ENCODE results near the gene NMRK2. TPM values are rescaled to one million over a fixed set of nuclear protein-coding genes. Genes with fewer than 3 reads are reported as not detected.
"Not testable (repeated sequence)": the region's sequence is repeated elsewhere in the genome, so short reads cannot be mapped to it uniquely, and the experiment has no call there.

Gene NMRK2
- total RNA-seq, 1 experiment from 2014 or later, result not detected

GRCh38 chr19:3949997-3950859 lies 17.4 kb downstream of the NMRK2 start:
- Mint-ChIP-seq H3K9me3 (ENCODE audit: low read depth, unreplicated experiment) (no peaks in the 10 kb centered on the region), H3K4me1 (ENCODE audit: low read depth, unreplicated experiment) (peaks cover 7% of the 10 kb centered on the region), H3K27me3 (ENCODE audit: unreplicated experiment) (peaks cover 13% of the 10 kb centered on the region), H3K4me3 (ENCODE audit: low read depth, unreplicated experiment) (no peak overlapping the region), H3K36me3 (ENCODE audit: insufficient read depth, unreplicated experiment) (peaks cover 14% of the 10 kb centered on the region), H3K27ac (ENCODE audit: unreplicated experiment) (no peak overlapping the region)
- DNase-seq, result no peak
- CTCF ChIA-PET, result no interaction called here
- no peak for TF ChIP-seq CTCF (IDR thresholded peaks at IDR 0.05; ENCODE audit: unreplicated experiment)
- intact Hi-C loops (cut with micrococcal nuclease; ENCODE audit: unreplicated experiment), result no loop called here
- BruUV-seq (replicated peaks), result no TSS peak

- Mint-ChIP-seq H3K4me1 (ENCODE audit: low read depth, unreplicated experiment) (peaks cover 7% of the 10 kb centered on the region), H3K27ac (ENCODE audit: unreplicated experiment) (no peak overlapping the region), H3K4me3 (ENCODE audit: low read depth, unreplicated experiment) (no peak overlapping the region), H3K27me3 (ENCODE audit: unreplicated experiment) (peaks cover 13% of the 10 kb centered on the region), H3K9me3 (ENCODE audit: low read depth, unreplicated experiment) (no peaks in the 10 kb centered on the region), H3K36me3 (ENCODE audit: insufficient read depth, unreplicated experiment) (peaks cover 23% of the 10 kb centered on the region)
- CTCF ChIA-PET, result no interaction called here
- intact Hi-C loops (cut with micrococcal nuclease; ENCODE audit: unreplicated experiment), result no loop called here
- no peak for DNase-seq
- TF ChIP-seq CTCF (IDR thresholded peaks at IDR 0.05; ENCODE audit: unreplicated experiment), result no peak
- no TSS peak for BruUV-seq (replicated peaks)
These were observed 18.3 kb downstream of the NMRK2 start for GRCh38 chr19:3950871-3951861.

- CTCF ChIA-PET; H3K4me1 Mint-ChIP-seq (ENCODE audit: low read depth, unreplicated experiment); H3K27ac Mint-ChIP-seq (ENCODE audit: unreplicated experiment); BruUV-seq (replicated peaks); H3K9me3 Mint-ChIP-seq (ENCODE audit: low read depth, unreplicated experiment); DNase-seq; H3K4me3 Mint-ChIP-seq (ENCODE audit: low read depth, unreplicated experiment); intact Hi-C loops (cut with micrococcal nuclease; ENCODE audit: unreplicated experiment); H3K27me3 Mint-ChIP-seq (ENCODE audit: unreplicated experiment): not testable (repeated sequence)
- peaks cover 38% of the 10 kb centered on the region for H3K36me3 Mint-ChIP-seq (ENCODE audit: insufficient read depth, unreplicated experiment)
These were observed 19.9 kb downstream of the NMRK2 start for GRCh38 chr19:3952755-3953276.

GRCh38 chr19:3954107-3954506 lies 21.2 kb downstream of the NMRK2 start:
- no peak overlapping the region for H3K27ac Mint-ChIP-seq (ENCODE audit: unreplicated experiment)
- no peaks in the 10 kb centered on the region for H3K27me3 Mint-ChIP-seq (ENCODE audit: unreplicated experiment)
- no peaks in the 10 kb centered on the region for H3K9me3 Mint-ChIP-seq (ENCODE audit: low read depth, unreplicated experiment)
- peaks cover 39% of the 10 kb centered on the region for H3K36me3 Mint-ChIP-seq (ENCODE audit: insufficient read depth, unreplicated experiment)
- TF ChIP-seq CTCF (IDR thresholded peaks at IDR 0.05; ENCODE audit: unreplicated experiment), result no peak
- intact Hi-C loops (cut with micrococcal nuclease; ENCODE audit: unreplicated experiment), result no loop called here
- H3K4me1 Mint-ChIP-seq (ENCODE audit: low read depth, unreplicated experiment), result no peaks in the 10 kb centered on the region
- CTCF ChIA-PET, result interaction anchor here (0.7 kb wide), 1 partner anchor 486 kb away, joined by 8 read pairs; no protein-coding TSS in a partner anchor
- BruUV-seq (replicated peaks), result no TSS peak
- H3K4me3 Mint-ChIP-seq (ENCODE audit: low read depth, unreplicated experiment), result no peak overlapping the region
- DNase-seq, result no peak

GRCh38 chr19:3955276-3955675 lies 22.4 kb downstream of the NMRK2 start:
- H3K4me1 Mint-ChIP-seq (ENCODE audit: low read depth, unreplicated experiment); H3K27ac Mint-ChIP-seq (ENCODE audit: unreplicated experiment); H3K9me3 Mint-ChIP-seq (ENCODE audit: low read depth, unreplicated experiment); H3K4me3 Mint-ChIP-seq (ENCODE audit: low read depth, unreplicated experiment); intact Hi-C loops (cut with micrococcal nuclease; ENCODE audit: unreplicated experiment); BruUV-seq (replicated peaks); DNase-seq; H3K27me3 Mint-ChIP-seq (ENCODE audit: unreplicated experiment); CTCF ChIA-PET: not testable (repeated sequence)
- H3K36me3 Mint-ChIP-seq (ENCODE audit: insufficient read depth, unreplicated experiment), result peaks cover 44% of the 10 kb centered on the region

All from Calu3 (cell line).